Activated CD8-positive, alpha-beta memory T cell treated with anti-CD3 and anti-CD28 coated beads, Interleukin-2, amount 50 U/mL, for 1 hour (primary cell): ENCODE measurements around the gene FAM162A.
A peak's percentile ranks its signal among the peaks of the same experiment; 100 is the strongest.
"Not testable (repeated sequence)": the region's sequence is repeated elsewhere in the genome, so short reads cannot be mapped to it uniquely, and the experiment has no call there.

Experiments used
- DNase-seq: peaks from one replicate; pipeline ENCODE4 v3.0.0-alpha.2; 2020; ENCODE audit errors: extremely low read depth

Gene FAM162A, protein sequence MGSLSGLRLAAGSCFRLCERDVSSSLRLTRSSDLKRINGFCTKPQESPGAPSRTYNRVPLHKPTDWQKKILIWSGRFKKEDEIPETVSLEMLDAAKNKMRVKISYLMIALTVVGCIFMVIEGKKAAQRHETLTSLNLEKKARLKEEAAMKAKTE

DNA sequence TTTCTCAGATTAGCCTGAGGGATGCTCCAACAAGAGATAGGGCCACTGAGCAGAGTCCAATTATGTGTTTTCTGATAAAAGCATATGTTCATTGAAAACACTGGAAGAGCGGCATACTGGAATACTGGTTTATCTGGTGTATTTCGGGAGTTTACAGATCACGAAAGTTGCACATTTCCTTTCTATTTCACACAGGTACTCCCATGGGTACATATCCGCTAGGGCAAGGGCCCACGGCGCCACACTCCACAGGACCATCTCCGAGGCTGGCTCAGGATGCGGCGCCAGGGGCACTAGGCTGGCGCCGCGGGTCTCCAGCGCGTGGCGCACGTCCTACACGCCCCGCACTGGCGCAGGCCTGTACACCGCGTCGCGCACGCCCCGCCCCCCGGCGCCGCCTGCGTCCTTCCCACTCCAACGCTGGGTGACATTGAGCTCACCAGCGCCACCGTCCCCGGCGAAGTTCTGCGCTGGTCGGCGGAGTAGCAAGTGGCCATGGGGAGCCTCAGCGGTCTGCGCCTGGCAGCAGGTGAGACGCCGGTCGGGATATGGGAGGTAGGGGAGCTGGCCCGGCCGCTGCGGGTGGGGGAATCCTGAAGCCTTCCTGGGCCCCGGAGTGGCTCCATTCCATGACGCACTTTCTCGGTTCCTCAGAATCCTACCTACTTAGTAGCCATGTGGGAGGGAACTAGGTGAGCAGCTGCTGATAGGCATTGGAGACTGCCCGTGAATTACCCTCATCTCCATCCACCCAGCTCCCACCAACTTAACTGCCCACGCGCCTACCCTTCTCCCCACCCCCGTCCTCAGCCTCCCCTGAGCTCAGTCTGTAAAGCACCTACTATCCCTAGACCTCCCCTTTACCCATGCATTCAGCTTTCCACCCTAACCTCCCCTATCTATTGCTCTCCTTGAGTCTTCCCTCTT lies at the start of gene FAM162A:
Gene FAM162A, plus strand, starts transcription at position 412 of the 927 bp plus-strand sequence. Its CDS starts 84 bp downstream, at position 496.
- DNase-seq: peak; percentile 71

- DNase-seq: no peak
Measured at GRCh38 chr3:122342803-122343202, 41.2 kb upstream of the FAM162A start.

DNA sequence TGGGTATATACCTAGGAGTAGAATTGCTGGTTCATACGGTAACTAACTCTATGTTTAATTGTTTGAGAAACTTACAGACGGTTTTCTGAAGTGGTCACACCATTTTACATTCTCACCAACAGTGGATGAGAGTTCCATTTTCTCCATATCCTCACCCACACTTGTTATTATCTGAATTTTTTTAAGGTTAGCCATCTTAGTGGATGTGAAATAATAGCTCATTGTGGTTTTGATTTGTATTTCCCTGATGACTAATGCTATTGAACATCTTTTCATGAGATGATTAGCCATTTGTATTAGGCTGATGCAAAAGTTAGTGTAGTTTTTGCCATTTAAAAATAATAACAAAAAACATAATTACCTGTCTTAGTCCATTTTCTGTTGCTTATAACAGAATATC lies 40.3 kb upstream of the FAM162A start:
- DNase-seq: no peak

DNA sequence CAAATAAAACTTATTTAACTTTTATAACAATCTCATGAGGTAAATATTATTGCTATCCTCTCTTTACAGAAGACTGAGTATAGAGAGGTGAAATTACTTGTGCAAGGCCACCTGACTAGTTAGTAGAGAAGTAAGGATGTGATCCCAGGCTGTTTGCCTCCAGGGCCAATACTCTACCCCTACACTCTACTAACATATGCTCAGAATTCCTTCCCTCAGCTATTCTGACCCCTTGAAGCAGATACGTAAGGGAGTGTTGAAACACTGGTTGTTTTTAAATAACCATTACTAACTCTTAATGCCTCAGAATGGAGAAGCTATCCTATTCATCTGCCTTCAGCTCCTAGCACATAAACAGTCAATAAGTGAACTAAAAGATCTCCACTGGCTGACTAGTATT lies 34.8 kb upstream of the FAM162A start:
- DNase-seq: no peak

GRCh38 chr3:122350814-122351418 lies 33.1 kb upstream of the FAM162A start:
- no peak for DNase-seq

DNA sequence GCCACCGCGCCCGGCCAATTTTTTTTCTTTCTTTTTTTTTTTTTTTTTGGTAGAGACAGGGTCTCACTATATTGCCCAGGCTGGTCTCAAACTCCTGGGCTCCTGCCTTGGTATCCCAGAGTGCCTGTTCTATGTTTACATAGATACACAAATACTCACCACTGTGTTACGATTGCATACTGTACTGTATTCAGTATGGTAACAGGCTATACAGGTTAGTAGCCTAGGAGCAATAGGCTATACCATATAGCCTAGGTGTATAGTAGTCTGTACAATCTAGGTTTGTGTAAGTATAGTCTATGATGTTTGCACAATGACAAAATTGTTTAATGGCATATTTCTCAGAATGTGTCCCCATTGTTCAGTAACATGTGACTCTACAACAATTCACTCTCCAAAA lies 32.4 kb upstream of the FAM162A start:
- DNase-seq: no peak

GRCh38 chr3:122353215-122353614 lies 30.8 kb upstream of the FAM162A start:
- DNase-seq: no peak

GRCh38 chr3:122353893-122354401 lies 30.0 kb upstream of the FAM162A start:
- no peak for DNase-seq

- DNase-seq: no peak
Measured at GRCh38 chr3:122355612-122356011, 28.4 kb upstream of the FAM162A start.

GRCh38 chr3:122356402-122356801 lies 27.6 kb upstream of the FAM162A start:
- no peak for DNase-seq

DNA sequence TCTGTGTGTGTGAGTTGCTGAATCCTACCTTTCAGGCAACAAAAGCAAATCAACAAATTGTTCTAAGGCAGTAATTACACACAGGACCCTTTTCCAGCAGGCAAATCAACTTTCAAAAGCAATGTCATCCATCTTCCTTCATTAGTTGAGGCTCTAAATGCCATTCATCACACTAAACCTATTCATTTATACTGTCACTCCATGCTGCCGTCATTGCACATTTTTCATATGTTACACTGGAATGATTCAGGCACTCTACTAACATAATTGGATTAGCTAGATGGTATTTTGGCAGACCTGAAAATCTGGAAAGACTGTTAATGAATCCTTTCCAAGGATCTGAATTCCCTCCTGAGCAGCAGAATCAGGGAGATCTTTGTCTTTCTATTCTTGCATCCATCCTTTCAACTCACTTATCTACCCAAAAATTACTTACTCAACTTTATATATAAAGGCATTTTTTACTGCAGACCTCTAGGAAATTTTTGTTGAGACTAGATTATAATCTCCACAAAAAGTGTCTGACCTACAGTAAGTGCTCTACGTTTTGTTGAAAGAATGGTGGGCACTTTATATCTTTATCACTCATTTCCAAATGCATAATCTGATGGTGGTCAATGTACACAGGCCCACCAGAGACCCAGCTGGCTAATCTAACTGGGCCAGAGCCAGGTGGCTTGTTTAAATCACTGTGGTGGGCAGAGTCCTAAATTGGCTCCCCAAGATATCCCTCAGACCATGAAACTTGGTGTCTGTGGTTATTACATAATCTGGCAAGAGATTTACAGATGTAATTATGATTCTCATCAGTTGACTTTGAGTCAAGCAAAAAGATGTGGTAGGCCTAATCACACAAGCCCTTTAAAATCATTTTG lies 25.9 kb upstream of the FAM162A start:
- no peak for DNase-seq

DNA sequence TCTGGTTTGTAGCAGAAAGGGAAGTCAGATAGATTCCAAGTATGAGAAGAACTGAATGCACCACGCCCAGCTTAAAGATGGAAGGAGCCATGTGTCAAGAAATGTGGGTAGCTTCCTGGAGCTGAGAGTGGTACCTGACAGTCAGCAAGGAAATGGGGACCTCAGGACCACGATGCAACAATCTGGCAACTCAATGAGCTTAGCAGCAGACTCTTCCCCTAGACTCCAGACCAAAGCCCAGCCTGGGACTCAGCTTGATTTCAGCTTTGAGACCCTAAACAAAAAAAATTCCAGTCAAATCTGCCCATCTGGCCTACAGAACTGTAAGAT lies 25.3 kb upstream of the FAM162A start:
- DNase-seq: no peak

- no peak for DNase-seq
Measured at GRCh38 chr3:122362026-122362425, 22.0 kb upstream of the FAM162A start.

DNA sequence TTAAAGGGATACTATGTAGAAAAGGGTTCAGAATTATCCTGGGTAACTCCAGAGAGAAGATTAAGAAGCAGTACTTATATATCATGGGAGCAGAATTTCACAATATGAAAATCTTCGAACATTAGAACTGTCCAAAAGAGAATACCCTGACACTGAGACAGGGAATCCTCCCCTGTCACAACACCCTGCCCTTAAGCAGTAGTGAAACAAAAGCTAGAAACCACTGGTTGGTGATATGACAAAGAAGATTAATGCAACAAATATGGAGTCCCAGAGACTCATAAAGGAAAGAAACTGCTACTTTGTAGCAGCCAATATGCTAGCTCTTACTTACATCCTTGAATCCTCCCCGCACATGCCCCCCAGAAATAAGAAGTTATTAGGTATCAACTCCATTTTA lies 19.5 kb upstream of the FAM162A start:
- DNase-seq: no peak

DNA sequence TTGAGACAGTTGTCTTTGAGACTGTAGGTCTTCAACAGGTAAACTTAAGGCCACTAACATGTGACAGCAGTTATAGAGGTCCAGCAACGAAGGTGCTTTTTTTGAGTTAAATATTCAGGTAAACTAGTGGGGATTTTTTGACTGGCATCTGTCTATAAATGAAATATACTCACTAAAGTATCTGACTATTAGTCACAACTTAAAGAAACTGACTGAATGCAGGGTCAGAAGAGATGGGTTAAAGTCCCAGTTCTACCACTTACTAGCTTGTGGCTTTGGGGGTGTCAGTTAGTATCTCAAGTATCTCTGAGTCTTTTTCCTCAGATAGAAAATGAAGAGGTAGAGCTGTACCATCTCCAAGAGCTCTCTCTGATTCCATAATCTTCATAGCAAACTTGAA lies 18.9 kb upstream of the FAM162A start:
- DNase-seq: no peak

- DNase-seq: not testable (repeated sequence)
Measured at GRCh38 chr3:122365582-122366378, 18.2 kb upstream of the FAM162A start.

- DNase-seq: no peak
Measured at GRCh38 chr3:122366379-122366749, 17.6 kb upstream of the FAM162A start.

GRCh38 chr3:122374034-122374433 lies 9.9 kb upstream of the FAM162A start:
- no peak for DNase-seq

- no peak for DNase-seq
Measured at GRCh38 chr3:122377975-122378374, 6.0 kb upstream of the FAM162A start.

GRCh38 chr3:122382888-122383666 lies 905 bp upstream of the FAM162A start, which contains the start of gene MIX23:
Gene MIX23 (minus strand): TSS chr3:122383231. CDS start chr3:122383224, 7 bp downstream.
- peak; percentile 64 for DNase-seq
